Left ventricle myocardium inferior (tissue), 1 donor: ENCODE results near the gene IMPG2. TPM values are rescaled to one million over a fixed set of nuclear protein-coding genes. Genes with fewer than 3 reads are reported as not detected.

Experiments
- DNase-seq: peaks from one replicate; pipeline ENCODE4 v3.0.0-alpha.2; 2020
- H3K27ac ChIP-seq: fragments of 200-600 bp; replicated peaks from 2 replicates; pipeline ENCODE4 v1.8.0; 2021
- H3K27me3 ChIP-seq: fragments of 200-600 bp; 2 replicates; pipeline ENCODE4 v1.8.0; 2021; ENCODE audit warnings: low read depth
- H3K36me3 ChIP-seq: fragments of 200-600 bp; 2 replicates; pipeline ENCODE4 v1.8.0; 2021
- H3K4me1 ChIP-seq: fragments of 200-600 bp; 2 replicates; pipeline ENCODE4 v1.8.0; 2021
- H3K4me3 ChIP-seq: fragments of 200-600 bp; 2 replicates; pipeline ENCODE4 v1.8.0; 2021; ENCODE audit warnings: mild to moderate bottlenecking, moderate library complexity
- H3K9me3 ChIP-seq: fragments of 200-600 bp; replicated peaks from 2 replicates; pipeline ENCODE4 v1.8.0; 2021
- intact Hi-C: fragments of 100-400 bp; cut with micrococcal nuclease; formaldehyde crosslinking; loops from one replicate; pipeline ENCODE4 v1.11.0; 2022
- total RNA-seq: library from RNA; stranded (reverse); fragmentation: NEBNext Ultra II Directional; extraction: Animal tissue kit (Norgen Biotek cat#: 25700); gene quantifications from one replicate; pipeline ENCODE4 v1.2.1, GENCODE V29; 2021
- TF ChIP-seq, protein P1 (sequence below): fragments of 200-600 bp; IDR thresholded peaks from 2 replicates; pipeline ENCODE4 v1.8.0; 2021; ENCODE audit warnings: antibody characterized with exemption, mild to moderate bottlenecking, borderline replicate concordance
- donor health status: DM: no; HTN: yes; CAD: no; lungs with severe emphysema.

IMPG2 gene
- total RNA-seq, 1 donor from 2014 or later: 0.11 TPM

DNA sequence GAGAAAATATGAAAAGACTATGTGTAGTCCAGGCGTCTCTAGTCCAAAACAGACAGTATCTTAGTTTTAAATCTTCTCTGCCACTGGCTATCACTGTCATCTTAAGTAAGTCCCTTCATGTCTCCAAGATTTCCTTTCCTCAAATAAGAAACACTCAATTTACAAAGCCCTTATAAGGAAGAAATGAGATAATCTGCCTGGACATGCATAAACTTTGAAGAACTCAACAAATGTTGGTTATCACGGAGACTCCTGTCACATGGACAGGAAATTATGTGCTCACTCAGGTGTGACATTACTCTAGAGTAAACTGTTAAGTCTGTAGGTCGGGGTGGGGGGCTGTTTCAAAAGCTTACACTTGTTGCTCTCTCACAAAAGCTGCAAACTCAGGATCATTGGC lies 91.9 kb downstream of the IMPG2 start:
- intact Hi-C loops: loop anchor here (10.0 kb wide), 1 partner anchor 146 kb away; no protein-coding TSS in a partner anchor
- H3K36me3 ChIP-seq: no peaks in the 10 kb centered on the region

DNA sequence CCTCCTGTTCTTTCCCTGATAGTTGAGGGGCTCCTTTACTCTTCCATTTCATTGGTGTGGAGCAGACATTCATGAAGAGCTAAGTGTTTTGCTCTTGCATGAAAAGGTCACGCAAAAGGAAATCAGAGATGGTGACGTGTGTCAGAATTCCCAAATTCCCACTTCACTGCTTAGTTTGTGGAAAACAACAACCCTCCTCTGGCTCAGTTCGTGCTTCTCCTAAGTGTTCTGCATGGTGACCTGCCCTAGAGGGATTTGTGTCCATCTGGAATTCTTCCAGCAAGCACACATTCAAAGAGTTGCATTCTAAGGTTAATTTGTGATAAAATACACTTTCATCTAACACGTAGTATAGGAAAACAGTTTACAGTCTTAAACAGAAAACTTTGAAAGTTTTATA lies 95.6 kb downstream of the IMPG2 start:
- H3K9me3 ChIP-seq: peaks cover 5% of the 10 kb centered on the region
- H3K4me1 ChIP-seq: no peaks in the 10 kb centered on the region
- DNase-seq: no peak
- TF ChIP-seq, protein P1, sequence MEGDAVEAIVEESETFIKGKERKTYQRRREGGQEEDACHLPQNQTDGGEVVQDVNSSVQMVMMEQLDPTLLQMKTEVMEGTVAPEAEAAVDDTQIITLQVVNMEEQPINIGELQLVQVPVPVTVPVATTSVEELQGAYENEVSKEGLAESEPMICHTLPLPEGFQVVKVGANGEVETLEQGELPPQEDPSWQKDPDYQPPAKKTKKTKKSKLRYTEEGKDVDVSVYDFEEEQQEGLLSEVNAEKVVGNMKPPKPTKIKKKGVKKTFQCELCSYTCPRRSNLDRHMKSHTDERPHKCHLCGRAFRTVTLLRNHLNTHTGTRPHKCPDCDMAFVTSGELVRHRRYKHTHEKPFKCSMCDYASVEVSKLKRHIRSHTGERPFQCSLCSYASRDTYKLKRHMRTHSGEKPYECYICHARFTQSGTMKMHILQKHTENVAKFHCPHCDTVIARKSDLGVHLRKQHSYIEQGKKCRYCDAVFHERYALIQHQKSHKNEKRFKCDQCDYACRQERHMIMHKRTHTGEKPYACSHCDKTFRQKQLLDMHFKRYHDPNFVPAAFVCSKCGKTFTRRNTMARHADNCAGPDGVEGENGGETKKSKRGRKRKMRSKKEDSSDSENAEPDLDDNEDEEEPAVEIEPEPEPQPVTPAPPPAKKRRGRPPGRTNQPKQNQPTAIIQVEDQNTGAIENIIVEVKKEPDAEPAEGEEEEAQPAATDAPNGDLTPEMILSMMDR: no peak
- H3K27me3 ChIP-seq: no peaks in the 10 kb centered on the region
- H3K27ac ChIP-seq: no peak overlapping the region
- intact Hi-C loops: loop anchor here (10.0 kb wide), 1 partner anchor 150 kb away; no protein-coding TSS in a partner anchor
- H3K36me3 ChIP-seq: no peaks in the 10 kb centered on the region
- no peak overlapping the region for H3K4me3 ChIP-seq

More for the DNA sequence above, 91.9 kb downstream of the IMPG2 start:
- Histone ChIP-seq H3K4me3 (no peak overlapping the region), H3K4me1 (no peaks in the 10 kb centered on the region), H3K27me3 (no peaks in the 10 kb centered on the region), H3K9me3 (no peaks in the 10 kb centered on the region), H3K27ac (no peak overlapping the region)
- DNase-seq: no peak
- TF ChIP-seq, protein P1: no peak

DNA sequence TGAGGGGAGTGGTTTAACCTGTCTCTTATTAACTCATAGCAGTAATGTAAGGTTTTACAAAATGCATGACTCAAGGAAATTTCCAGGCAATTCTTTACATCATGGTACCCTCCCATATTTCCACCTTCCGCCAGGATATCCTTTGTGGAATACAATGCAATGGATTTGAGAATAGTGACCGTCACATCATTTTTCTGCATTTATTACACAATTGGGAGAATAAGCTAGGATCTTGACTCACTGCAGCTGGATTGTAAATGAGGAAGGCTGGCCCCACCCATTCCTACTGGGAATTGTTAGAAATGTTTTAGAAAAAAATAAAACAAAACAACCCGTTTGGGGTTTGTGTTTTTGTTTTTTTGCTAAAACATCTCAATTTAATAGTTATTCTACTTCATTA lies 97.4 kb downstream of the IMPG2 start:
- H3K9me3 ChIP-seq: peaks cover 14% of the 10 kb centered on the region
- H3K27me3 ChIP-seq: no peaks in the 10 kb centered on the region
- no peaks in the 10 kb centered on the region for H3K4me1 ChIP-seq
- no peak overlapping the region for H3K27ac ChIP-seq
- no peak overlapping the region for H3K4me3 ChIP-seq
- intact Hi-C loops: loop anchor here (10.0 kb wide), 1 partner anchor 152 kb away; no protein-coding TSS in a partner anchor
- H3K36me3 ChIP-seq: no peaks in the 10 kb centered on the region
- DNase-seq: no peak
- TF ChIP-seq, protein P1: no peak

DNA sequence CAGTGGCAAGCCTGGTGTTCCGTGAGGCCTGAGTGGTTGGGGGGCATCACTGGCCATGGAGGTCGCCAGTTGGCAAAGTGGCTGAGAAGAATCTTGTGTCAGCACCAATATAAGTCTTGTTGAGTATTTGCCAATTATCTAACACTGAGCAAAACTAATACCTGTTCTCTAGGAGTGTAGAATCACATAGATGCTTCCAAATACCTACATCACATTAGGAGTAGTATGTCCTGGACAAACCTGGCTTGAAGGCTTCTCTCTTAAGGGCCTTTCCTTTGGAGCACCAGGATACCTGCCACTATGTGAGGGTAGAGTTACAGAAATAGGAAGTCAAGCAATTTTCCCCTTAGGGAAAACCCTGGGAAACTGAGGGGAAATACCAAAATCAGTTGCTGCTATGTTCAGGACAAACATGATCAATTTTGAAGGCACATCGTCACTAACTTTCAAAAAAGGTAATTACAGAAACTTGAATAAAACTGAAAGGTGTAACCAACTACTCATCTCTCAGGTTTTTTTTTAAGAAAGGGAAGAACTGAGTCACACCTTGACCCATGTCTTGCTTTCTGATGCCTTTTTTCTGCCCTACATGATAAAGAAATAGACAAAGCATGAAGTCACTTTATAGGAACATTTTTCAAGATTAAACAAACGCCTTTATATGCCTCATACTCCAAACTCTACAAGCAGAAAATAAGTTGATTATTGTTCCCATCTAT lies 100.4 kb downstream of the IMPG2 start:
- Histone ChIP-seq H3K27me3 (no peaks in the 10 kb centered on the region), H3K27ac (no peak overlapping the region)

DNA sequence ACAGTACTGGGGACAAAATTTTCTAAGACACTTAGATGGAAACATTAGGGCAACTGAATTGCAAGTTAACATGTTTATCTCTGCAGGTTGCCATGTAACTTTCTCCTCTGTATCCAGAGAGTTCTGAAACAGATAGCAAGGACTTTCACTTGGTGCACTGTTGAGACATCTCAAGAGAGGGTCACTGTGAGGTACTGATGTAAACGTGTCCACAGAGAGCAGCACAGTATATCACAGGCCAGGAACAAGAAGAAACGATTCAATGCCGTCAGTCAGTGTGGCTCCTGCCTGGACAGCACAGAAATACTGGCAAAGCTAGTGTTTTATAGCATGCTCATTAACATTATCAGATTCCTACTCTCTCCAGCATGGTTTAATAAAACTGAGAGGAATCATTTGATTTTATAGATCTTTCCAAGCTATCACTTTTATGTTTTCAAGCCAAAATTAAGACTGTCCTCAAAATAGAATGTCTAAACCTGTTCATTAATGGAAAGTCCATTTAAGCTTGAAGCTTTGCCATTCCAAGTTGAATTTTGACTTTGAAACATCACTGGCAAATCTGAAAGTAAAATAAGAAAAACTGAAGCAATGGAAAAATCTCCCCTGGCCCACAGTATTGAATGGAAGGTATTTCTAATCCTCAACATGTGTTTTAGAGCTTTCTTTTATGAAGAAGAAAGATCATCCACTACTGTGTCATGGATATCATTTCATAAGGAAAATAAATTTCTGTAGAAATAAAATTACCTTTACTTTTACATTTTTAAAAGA lies 102.7 kb downstream of the IMPG2 start:
- Histone ChIP-seq H3K27me3 (no peaks in the 10 kb centered on the region), H3K9me3 (peaks cover 19% of the 10 kb centered on the region), H3K36me3 (no peaks in the 10 kb centered on the region), H3K4me1 (peaks cover 6% of the 10 kb centered on the region), H3K4me3 (no peak overlapping the region), H3K27ac (peak overlapping the region; percentile 38)
- no peak for DNase-seq
- TF ChIP-seq, protein P1: no peak
- intact Hi-C loops: no loop called here

More for the DNA sequence above, 100.4 kb downstream of the IMPG2 start:
- peaks cover 14% of the 10 kb centered on the region for H3K9me3 ChIP-seq
- no peaks in the 10 kb centered on the region for H3K36me3 ChIP-seq
- no peak for DNase-seq
- intact Hi-C loops: loop anchor here (10.0 kb wide), 1 partner anchor 155 kb away; no protein-coding TSS in a partner anchor
- peaks cover 6% of the 10 kb centered on the region for H3K4me1 ChIP-seq
- H3K4me3 ChIP-seq: no peak overlapping the region
- TF ChIP-seq, protein P1: no peak
